Activated T-cell treated with anti-CD3 and anti-CD28 coated beads, Interleukin-2, amount 50 U/mL, for 4 hours (primary cell): ENCODE results near the gene PKP4. TPM values are rescaled to one million over a fixed set of nuclear protein-coding genes. Genes with fewer than 3 reads are reported as not detected.

Experiments used
- ATAC-seq, 2 donors: fragments of 200-7000 bp; cut with Tn5 transposase; one replicate each; pipeline ENCODE4 v1.10.0; 2021
- DNase-seq: peaks from one replicate; pipeline ENCODE4 v3.0.0-alpha.2; 2020
- H3K27me3 Mint-ChIP-seq: one replicate; pipeline ENCODE4 v1.8.0; 2021; ENCODE audit warnings: low read depth, mixed read lengths
- H3K36me3 Mint-ChIP-seq: one replicate; pipeline ENCODE4 v1.8.0; 2022; ENCODE audit warnings: mixed read lengths; ENCODE audit not compliant: insufficient read depth
- H3K4me1 Mint-ChIP-seq: one replicate; pipeline ENCODE4 v1.8.0; 2021; ENCODE audit warnings: low read depth, mixed read lengths
- H3K4me3 Mint-ChIP-seq: one replicate; pipeline ENCODE4 v1.8.0; 2021; ENCODE audit warnings: mild to moderate bottlenecking, moderate library complexity, mixed read lengths
- H3K9me3 Mint-ChIP-seq: one replicate; pipeline ENCODE4 v1.8.0; 2021; ENCODE audit warnings: mixed read lengths
- total RNA-seq, 3 donors: library from RNA; stranded (reverse); gene quantifications; one replicate each; pipeline ENCODE4 v1.2.1, GENCODE V29; 2021

PKP4 gene
- total RNA-seq, 3 donors from 2014 or later, result 11.5 to 17.7 (median 12.5) TPM

DNA sequence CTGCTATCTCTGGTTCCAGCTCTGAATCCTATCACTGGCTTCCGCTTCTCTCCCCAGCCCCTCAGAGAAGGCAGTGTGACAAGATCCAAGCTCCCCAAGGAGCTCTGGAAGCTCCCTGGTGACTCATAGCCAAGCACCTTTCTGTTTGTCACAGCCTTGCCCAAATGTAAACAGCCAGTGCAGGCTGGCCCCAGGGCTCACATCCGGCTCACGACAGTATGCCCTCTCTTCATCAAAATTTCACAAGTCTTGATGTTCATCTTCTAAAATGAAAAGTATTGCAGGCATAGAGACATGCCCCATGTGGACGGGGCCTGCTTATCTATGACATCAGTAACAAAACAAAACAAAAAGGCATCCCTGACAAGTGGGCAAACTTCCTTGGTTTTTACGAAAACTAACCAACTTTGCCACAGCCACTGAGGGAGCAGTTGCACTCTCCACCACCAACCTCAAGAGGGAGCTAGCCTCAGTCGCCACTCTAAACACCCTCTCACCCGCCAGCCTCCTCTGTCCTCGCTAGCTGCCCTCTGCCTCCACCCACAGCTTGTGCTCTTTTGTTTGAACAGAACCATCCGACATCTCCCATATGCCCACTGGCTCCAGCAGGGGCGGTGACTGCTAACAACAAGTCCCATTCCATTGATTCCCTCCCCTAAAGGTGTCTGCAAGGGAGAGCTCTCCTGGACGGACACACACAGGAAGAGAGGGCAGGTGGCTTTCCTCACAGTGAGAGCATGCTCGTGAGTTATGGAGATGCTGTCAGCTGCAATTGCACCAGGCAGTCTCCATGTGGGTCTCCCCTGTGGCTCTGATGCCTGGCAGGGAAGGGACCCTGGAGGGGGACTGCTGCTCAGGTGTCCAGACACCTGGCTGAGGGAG lies 267.4 kb downstream of the PKP4 start:
- no peak for ATAC-seq
- Mint-ChIP-seq H3K27me3 (no peaks in the 10 kb centered on the region), H3K36me3 (no peaks in the 10 kb centered on the region), H3K4me1 (no peaks in the 10 kb centered on the region), H3K4me3 (no peak overlapping the region), H3K9me3 (no peaks in the 10 kb centered on the region)
- DNase-seq, result no peak

DNA sequence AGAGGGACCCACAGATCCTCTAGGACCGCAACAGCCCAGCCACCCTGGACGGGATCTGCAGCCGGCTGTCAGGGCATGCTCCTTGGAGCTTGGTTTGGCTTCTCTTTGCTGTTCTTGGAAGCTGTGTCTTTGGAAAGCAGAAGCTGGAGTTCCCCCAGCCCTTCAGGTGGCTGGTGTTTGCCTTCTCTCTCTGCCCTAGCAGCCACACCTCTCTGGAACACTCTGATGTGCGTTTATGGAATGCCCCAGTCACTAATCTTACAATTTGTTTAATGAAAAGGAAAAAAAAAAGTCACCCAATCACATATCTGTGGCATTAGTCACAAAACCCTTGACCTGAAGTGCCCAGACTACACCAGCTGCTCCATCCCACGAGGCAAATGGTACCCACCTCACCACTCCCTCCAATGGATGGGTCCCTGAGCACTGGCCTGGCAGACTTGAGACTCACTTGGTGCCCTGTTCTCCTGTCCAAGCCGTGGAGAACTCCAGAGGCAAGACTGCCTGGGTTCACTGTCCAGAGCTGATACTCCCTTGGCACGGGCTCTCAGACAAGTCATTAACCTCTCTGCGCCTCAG lies 268.1 kb downstream of the PKP4 start:
- H3K36me3 Mint-ChIP-seq, result no peaks in the 10 kb centered on the region
- DNase-seq (no peak), ATAC-seq (no peak)
- no peak overlapping the region for H3K4me3 Mint-ChIP-seq
- H3K4me1 Mint-ChIP-seq, result no peaks in the 10 kb centered on the region
- H3K9me3 Mint-ChIP-seq, result no peaks in the 10 kb centered on the region
- no peaks in the 10 kb centered on the region for H3K27me3 Mint-ChIP-seq

- H3K9me3 Mint-ChIP-seq, result no peaks in the 10 kb centered on the region
- H3K36me3 Mint-ChIP-seq, result no peaks in the 10 kb centered on the region
- ATAC-seq (no peak), DNase-seq (no peak)
- no peak overlapping the region for H3K4me3 Mint-ChIP-seq
- peaks cover 3% of the 10 kb centered on the region for H3K27me3 Mint-ChIP-seq
- H3K4me1 Mint-ChIP-seq, result no peaks in the 10 kb centered on the region
These were observed 268.7 kb downstream of the PKP4 start for GRCh38 chr2:158725441-158725891.

DNA sequence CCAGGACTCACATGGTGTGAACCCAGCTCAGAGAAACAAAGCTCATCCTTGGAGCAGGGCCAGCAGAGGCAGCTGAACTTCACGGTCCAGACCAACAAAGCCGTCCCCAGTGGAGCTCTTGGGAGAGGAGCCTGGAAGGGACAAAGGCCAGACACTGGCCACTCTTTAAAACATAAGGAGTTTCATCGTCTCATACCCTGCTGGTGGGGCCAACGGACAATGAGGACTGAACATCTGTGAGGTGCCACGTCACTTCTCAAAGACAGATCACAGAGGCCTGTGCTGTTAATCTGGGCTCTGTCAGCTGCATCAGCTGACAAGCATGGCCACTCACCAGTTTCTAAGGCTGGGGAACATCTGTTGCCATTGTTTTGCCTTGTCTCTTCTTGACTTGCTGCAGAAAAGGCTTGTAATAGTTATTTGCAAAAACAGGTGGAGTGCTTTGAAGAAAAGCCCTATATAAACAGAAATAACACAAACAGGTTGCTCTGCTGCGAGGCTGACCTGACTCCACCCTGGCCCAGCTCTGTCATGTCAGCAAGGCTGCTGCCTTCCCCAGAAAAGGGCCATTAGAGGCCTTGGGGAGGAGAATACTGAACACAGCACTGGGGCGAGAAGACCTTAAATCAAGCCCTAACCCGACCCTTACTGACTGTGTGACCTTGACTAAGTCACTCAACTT lies 270.3 kb downstream of the PKP4 start:
- no peaks in the 10 kb centered on the region for H3K9me3 Mint-ChIP-seq
- H3K27me3 Mint-ChIP-seq, result peaks cover 8% of the 10 kb centered on the region
- no peak for DNase-seq
- no peaks in the 10 kb centered on the region for H3K4me1 Mint-ChIP-seq
- no peak for ATAC-seq
- no peak overlapping the region for H3K4me3 Mint-ChIP-seq
- H3K36me3 Mint-ChIP-seq, result no peaks in the 10 kb centered on the region

- Mint-ChIP-seq H3K4me3 (no peak overlapping the region), H3K4me1 (no peaks in the 10 kb centered on the region), H3K36me3 (no peaks in the 10 kb centered on the region), H3K9me3 (no peaks in the 10 kb centered on the region), H3K27me3 (peaks cover 8% of the 10 kb centered on the region)
- DNase-seq, result no peak
- ATAC-seq, result no peak
These were observed 271.7 kb downstream of the PKP4 start for GRCh38 chr2:158728422-158728821.

GRCh38 chr2:158729451-158729850 lies 272.7 kb downstream of the PKP4 start:
- no peak overlapping the region for H3K4me3 Mint-ChIP-seq
- no peaks in the 10 kb centered on the region for H3K4me1 Mint-ChIP-seq
- peaks cover 8% of the 10 kb centered on the region for H3K27me3 Mint-ChIP-seq
- DNase-seq (no peak), ATAC-seq (no peak)
- no peaks in the 10 kb centered on the region for H3K9me3 Mint-ChIP-seq
- H3K36me3 Mint-ChIP-seq, result no peaks in the 10 kb centered on the region

DNA sequence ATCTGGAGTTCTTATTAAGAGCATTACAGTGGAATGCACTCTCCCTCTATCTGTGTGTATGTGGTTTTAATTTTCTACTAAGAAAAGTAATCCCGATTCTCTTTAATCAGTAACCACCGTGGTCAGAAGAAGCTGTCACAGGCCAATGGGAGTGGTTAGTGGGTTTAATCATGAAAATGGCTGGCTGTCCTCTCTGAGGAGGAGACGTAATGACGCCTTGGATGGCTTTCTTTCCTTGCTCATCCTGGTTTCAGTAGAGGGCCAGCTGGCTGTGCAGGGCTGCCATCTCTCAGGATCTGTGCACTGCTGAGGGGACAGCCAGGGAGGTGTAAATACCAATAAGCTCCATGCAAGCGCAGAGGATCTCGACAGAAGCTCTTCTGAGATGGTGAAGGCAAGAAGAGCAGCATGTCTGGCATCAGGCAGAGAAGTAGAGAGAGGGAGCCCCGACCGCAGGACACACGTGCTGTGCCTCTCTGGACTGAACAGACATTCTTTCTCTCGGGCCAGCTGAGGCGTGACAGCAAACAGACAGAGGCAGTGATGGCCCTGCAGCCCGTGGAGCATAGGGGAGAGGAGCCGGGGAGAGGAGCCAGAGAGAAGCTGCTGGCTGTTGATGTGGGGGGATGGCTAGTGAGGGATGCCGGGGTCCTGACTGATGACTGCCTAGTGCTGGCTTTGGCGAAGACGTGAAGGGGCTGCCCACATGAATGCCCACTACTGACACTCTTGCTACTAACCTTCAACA lies 273.3 kb downstream of the PKP4 start:
- H3K9me3 Mint-ChIP-seq, result no peaks in the 10 kb centered on the region
- peaks cover 8% of the 10 kb centered on the region for H3K27me3 Mint-ChIP-seq
- DNase-seq, result no peak
- no peaks in the 10 kb centered on the region for H3K36me3 Mint-ChIP-seq
- H3K4me1 Mint-ChIP-seq, result no peaks in the 10 kb centered on the region
- no peak for ATAC-seq
- no peak overlapping the region for H3K4me3 Mint-ChIP-seq

- Mint-ChIP-seq H3K9me3 (no peaks in the 10 kb centered on the region), H3K4me3 (no peak overlapping the region), H3K27me3 (peaks cover 8% of the 10 kb centered on the region), H3K4me1 (no peaks in the 10 kb centered on the region), H3K36me3 (no peaks in the 10 kb centered on the region)
- no peak for ATAC-seq
- no peak for DNase-seq
These were observed 273.9 kb downstream of the PKP4 start for GRCh38 chr2:158730621-158731140.

DNA sequence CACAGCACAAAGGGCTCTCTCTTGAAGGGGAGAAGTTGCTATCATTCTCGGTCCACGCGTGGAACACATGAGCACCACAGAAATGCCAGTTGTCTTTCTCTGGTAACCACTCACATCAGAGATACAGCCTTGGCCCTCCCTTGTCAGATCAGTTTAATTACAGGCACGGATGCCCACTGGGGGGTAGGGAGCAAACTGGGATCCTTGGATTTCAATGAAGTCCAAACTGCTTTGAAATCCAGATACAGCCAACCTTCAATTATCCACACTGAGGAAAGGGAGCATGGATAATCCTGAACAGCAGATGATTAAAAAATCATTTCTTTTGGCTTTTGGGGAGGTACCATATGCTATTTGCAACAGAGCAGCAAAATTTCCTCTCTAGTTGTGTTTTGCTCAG lies 274.6 kb downstream of the PKP4 start:
- no peak for ATAC-seq
- Mint-ChIP-seq H3K4me1 (no peaks in the 10 kb centered on the region), H3K36me3 (no peaks in the 10 kb centered on the region), H3K27me3 (peaks cover 8% of the 10 kb centered on the region), H3K4me3 (no peak overlapping the region), H3K9me3 (no peaks in the 10 kb centered on the region)
- DNase-seq, result no peak

Other genes with a start within 250 kb of the PKP4 start
- gene CCDC148, start 199 bp upstream of the PKP4 start, total RNA-seq, result under 1 TPM in 1 of 3 donors, not detected in 2; 0.14 TPM